GM06990 (cell line): Measurements from ENCODE around the gene ZNF227.

ENCODE experiments used
- DNase-seq: peaks from one replicate; pipeline ENCODE4 v3.0.0-alpha.2; 2011; ENCODE audit not compliant: insufficient read length; ENCODE audit errors: extremely low read depth
- H3K27me3 ChIP-seq: replicated peaks from 2 replicates; pipeline ENCODE4 v1.6.0; 2011; ENCODE audit warnings: low read length; ENCODE audit not compliant: control insufficient read depth, insufficient read depth
- H3K36me3 ChIP-seq: 2 replicates; pipeline ENCODE4 v1.5.1; 2011; ENCODE audit warnings: low read length; ENCODE audit not compliant: control insufficient read depth, insufficient read depth
- H3K4me3 ChIP-seq: replicated peaks from 2 replicates; pipeline ENCODE4 v1.5.1; 2011; ENCODE audit warnings: low read depth, mild to moderate bottlenecking, control low read depth, low read length
- CTCF ChIP-seq: IDR thresholded peaks from 2 replicates; pipeline ENCODE4 v1.5.1; 2011; ENCODE audit warnings: low read length, control low read depth, mild to moderate bottlenecking, inconsistent platforms; ENCODE audit not compliant: insufficient read depth, poor library complexity, severe bottlenecking

ZNF227 gene

GRCh38 chr19:44278181-44278690, 65.9 kb downstream of the ZNF227 start:
- no peak for DNase-seq
- Histone ChIP-seq H3K27me3 (no peaks in the 10 kb centered on the region), H3K4me3 (no peak overlapping the region), H3K36me3 (no peaks in the 10 kb centered on the region)
- TF ChIP-seq CTCF = no peak

- no peak overlapping the region for H3K4me3 ChIP-seq
- DNase-seq = no peak
- H3K36me3 ChIP-seq = no peaks in the 10 kb centered on the region
- no peaks in the 10 kb centered on the region for H3K27me3 ChIP-seq
- no peak for TF ChIP-seq CTCF
Observed at GRCh38 chr19:44280916-44281315, 68.6 kb downstream of the ZNF227 start.

- TF ChIP-seq CTCF = no peak
- Histone ChIP-seq H3K36me3 (no peaks in the 10 kb centered on the region; the same call in 1 of the 2 replicates), H3K4me3 (no peak overlapping the region), H3K27me3 (no peaks in the 10 kb centered on the region)
- DNase-seq = no peak
Observed at GRCh38 chr19:44282846-44283245, 70.5 kb downstream of the ZNF227 start.

GRCh38 chr19:44284968-44285367, 72.6 kb downstream of the ZNF227 start:
- Histone ChIP-seq H3K27me3 (no peaks in the 10 kb centered on the region), H3K36me3 (peaks cover 10% of the 10 kb centered on the region), H3K4me3 (no peak overlapping the region)
- DNase-seq = no peak
- TF ChIP-seq CTCF = no peak
